Suppressor macrophage (primary cell): Measurements from ENCODE around the gene KIAA1549.

Experiments
- DNase-seq, 4 experiments: peaks; one replicate each; pipeline ENCODE4 v3.0.0-alpha.2; 2020 to 2022

Gene KIAA1549

DNA sequence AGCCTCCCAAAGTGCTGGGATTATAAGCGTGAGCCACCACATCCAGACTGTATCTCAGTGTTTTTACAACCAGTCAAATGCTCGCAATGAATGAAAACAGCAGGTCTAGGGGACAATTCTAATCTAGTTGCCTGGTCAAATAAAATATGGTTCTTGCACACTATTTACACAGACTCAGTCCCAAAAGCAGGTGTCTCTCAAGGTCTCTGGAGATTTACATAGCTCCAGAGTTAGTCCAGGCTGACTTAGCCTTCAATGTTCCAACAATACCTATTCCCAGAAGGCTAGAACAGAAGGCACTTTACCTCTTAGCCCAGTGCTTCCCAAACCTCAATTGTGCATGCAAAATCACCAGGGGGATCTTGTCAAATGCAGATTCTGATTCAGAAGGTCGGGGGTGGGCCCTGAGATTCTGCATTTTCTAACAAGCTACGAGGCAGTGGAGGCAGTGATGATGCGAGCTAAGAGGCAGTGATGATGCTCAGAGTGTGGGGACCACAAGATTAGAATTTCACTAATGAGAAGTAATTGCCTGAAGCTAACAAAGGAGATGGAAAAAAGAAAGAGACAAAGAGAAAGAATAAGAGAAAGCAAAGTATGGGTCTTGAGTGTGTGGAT is 6.4 kb downstream of the KIAA1549 start:
- no peak for DNase-seq

DNA sequence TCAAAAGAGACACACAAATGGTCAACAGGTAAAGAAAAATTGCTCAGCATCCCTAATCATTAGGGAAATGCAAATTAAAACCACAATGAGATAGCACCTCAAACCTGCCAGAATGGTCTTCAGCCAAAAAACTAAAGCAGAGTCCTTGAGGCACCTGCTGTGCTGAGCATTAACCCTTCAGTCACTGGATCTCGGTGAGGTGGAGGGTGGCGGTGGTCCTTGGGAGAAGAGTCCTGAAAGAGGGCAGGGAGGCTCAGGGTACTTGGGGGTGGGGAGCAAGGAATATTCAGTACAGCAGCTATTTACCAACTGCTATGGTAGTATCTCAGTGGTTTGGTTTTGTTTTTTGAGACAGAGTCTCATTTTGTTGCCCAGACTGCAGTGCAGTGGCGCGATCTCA is 7.1 kb downstream of the KIAA1549 start:
- DNase-seq, result no peak

DNA sequence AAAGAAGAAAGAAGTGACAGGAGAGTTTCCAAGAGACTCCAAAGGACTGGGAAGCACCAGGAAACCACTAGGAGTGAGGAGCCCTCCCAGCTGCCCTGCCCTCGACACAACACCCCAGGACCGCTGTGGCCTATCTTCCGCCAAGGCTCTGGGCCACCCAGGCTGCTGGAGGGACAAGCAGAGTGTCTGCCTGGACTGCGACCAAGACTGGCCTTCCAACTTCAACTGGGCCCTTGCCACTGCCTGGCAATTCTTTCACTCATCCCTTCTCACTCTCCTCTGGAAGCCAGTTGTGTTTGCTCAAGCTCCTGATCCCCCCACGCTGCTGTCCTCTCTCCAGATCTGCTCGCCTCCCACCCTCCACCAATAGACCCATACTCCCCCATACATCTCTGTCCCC is 10.2 kb downstream of the KIAA1549 start:
- no peak for DNase-seq

DNA sequence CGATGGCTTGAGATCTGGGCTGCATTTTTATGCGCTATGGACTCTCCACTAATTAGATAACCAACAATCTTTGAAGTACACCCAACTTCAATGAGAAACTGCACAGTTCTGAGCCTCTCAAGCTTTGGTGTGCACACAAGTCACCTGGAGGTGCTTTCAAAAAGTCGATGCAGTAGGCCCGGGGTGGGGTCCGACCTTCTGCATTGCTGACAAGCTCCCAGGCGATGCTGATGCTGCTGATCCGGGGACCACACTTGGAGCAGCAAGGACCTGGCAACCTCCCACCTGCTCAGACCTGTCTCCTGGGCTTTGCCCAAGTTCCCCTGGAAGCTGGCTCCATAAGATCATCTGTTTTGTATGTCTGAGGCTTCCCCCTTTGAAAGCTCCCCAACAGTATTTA is 10.7 kb downstream of the KIAA1549 start:
- DNase-seq, result no peak

DNA sequence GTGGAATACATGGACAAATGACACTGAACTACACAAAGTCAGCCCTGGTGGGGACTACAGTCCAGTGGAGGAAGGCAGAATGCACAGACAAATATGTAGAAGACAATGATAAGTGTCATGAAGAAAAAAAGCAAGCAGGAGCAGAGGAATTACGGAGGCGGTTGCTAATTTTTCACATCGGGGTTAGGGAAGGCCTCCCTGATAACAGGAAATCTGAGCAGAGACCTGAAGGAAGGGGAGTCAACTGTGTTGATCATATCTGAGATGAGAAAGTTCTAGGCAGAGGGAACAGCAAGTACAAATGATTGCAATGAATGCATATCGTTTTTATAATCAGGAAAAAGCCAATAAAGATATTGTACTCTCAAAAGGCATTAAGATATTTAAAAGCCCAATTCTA is 14.0 kb downstream of the KIAA1549 start:
- DNase-seq, result no peak

DNA sequence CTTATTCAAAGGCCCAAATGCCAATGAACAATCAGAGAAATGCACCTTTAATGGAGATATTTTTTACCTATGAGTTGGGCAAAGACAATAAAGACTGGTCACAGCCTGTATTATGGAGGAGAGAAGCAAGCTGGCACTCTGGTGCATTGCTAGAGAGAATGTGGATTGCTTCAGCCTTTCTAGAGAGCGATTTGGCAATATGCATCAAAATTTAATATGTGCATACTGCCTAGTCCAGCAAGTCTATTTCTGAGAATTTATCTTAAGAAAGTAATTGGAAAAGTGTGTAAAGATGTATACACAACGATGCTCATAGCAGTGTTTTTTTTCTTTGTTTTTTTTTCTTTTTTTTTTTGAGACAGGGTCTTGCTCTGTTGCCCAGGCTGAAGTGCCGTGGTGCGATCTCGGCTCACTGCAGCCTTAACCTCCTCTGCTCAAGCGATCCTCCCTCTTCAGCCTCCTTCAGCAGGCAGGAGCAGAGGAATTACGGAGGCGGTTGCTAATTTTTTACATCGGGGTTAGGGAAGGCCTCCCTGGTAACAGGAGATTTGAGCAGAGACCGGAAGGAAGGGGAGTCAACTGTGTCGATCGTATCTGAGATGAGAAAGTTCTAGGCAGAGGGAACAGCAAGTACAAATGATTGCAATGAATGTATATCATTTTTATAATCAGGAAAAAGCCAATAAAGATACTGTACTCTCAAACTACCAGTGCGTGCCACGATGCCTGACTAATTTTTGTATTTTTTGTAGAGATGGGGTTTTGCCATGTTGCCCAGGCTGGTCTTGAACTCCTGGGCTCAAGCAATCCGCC is 16.4 kb downstream of the KIAA1549 start:
- DNase-seq, result no peak

DNA sequence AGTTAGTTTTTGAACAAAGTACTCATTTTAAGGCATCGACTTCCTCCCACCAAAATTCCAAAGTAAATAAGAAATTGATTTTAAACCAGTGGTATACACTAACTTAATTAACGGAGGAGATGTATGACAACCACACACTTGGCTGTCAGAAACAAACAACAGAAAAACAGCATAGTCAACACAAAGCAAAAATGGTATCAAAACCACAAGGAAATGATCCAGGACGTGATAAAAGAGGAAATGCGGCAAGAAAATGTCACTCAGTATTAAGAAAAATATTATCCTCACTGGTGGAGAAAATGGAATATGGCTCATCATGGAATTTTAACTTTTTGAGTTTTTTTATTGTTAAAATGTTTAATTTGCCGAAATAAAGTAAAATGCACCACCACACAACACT is 17.5 kb downstream of the KIAA1549 start:
- peak in 1 of 4 experiments; percentile 11 for DNase-seq

DNA sequence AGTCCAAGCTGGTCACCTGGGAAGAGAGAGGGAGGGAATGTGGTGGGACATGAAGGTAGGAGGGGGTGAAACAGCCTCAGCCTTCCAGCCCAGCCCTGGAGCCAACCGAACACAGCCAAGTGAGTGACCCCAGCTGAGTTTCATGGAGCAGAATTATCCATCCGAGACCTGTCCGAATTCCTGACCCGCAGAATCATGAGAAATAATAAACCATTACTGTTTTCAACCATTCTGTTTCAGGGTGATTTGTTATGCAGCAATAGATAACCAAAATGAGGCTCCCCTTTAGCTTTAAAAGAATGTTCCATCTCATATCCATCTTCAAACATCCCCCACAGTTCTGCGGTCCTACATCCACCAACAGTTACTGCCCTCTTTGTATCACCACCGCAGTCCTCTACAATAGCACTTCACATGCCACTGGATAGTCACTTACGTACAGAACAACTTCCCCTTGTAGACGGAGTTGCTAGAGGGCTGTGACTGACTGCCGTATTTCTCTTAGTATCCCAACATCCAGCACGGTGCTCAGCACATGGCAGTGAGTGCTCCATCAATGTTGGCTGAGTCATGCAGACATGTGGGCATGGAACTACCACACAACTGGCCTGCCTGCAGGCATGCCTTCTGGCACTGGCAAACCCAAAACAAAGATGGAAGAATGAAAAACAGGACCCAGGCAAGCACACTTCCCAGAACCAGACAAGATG is 18.5 kb downstream of the KIAA1549 start:
- peak; percentile 50 to 66 (median 59) for DNase-seq

DNA sequence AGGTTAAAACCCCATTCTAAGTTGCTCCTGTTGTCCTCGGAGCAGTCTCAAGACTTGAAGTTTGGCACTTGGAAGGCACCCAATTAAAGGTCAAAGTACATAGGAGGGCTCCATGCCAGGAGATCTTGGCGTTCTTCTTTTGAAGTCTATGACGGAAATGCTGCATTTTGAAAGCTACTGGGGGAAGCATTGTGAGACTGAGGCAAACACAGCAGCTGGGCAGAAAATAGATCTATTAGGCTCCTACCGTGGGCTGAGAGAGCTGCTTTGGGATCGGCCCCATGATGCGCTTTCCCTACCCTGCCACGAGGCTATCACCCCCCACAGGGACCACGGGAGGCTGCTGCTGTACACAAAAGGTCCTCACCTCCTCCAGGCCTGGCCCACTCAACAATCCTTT is 20.0 kb downstream of the KIAA1549 start:
- DNase-seq, result no peak

DNA sequence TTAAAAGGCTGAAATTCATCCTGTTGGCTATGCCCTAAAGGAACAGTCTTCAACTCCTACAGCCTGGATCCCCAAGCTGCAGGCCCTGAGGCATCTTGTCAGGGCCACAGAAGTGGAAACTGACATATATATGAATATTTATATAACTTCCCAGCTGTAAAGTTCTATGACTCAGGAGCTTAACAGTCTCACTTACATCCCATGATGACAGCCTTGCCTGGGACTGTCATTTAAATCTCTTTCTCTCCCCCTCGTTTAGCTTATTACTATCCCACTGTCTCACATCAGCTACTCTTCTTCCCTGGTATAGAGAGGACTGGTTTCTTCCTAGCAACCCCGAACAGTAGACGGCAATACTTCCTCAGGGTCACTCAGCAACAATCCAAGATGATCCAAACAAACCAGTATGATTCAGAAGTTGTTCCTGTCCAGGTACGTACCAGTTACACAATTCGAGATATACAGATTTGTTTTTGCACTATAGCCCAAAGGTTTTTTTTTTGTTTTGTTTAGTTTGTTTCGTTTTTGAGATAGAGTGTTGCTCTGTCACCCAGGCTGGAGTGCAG is 22.7 kb downstream of the KIAA1549 start:
- no peak for DNase-seq

DNA sequence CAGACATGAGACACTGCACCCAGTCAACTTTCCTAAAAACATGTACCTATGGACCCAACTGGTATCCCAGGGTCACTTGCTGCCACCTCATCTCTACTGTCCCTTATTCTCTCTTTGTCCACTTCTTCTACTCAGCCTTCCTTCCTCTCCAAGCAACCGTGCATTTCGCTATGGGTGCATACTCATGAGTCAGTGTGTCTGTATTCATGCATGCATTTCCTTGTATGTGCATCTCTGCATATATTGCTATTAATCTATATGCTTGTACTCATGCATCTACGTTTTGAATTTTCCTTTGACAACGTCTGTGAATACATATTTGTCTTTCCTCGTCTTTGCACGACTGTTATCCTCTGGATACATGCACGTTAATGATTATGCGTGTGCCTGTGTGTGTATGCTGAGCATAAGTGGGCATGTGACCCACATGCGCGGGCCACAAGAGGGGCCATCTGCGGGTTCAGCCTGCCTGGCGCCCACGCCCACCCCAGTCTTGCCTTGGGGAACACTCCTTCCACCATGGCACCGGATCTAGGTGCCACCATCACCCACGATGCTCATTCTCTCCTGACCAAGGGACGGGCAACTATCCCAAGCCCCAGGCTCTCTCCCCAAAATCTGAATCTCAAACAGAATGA is 23.3 kb downstream of the KIAA1549 start:
- DNase-seq, result no peak

DNA sequence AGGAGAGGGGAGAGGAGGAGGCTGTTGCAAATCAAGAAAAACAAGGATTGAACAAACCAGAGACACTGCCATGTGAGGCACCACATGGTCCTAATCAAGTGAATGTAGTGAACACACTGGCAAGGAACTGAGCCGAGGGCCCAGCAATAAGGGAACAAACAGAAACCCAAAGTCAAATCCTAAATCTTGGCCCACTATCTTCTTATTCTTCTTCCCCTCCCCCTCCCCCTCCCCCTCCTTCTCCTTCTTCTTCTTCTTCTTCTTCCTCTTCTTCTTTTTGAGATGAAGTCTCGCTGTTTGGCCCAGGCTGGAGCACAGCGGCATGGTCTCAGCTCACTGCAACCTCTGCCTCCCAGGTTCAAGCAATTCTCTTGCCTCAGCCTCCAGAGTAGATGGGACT is 24.0 kb downstream of the KIAA1549 start:
- DNase-seq, result no peak

DNA sequence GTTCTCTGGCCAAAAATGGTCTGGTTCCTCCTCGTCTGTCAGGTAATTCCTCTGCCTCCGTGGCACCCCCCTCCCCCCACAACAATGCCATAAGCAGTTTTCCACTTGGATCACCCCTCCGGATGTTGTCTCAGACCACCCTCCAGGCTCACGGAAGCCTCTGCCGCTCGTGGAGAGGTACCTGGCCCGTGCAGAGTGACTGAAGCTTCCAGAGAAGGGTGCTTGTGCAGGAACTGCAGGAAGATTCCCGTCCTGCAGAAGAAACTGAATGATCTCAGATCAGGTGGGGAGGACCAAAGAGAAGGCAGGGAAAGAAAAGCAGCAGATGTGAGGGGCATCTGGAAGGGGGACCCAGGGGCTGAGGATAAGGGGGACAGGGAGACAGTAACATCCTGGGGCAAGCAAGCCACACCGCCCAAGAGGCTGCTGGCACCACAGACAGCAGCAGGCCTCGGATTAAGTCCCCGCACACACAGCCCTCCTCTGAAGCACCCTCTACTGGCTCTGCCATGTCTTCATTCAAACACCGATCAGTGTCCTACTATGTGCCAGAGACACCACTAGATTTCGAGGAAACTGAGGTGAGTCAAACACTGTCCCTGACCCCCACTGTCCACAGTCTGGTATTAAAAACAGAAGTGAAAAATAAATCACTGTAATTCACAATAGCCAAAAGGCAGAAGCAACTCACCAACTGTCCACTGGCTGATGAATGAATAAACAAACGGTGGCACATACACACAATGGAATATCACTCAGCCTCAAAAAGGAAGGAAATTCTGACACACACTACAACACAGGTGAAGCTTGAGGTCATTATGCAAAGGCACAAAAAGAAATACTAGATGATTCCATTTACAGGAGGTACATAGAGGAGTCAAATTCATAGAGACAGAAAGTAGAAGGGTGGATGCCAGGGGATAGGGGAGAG is 26.4 kb downstream of the KIAA1549 start:
- no peak for DNase-seq

DNA sequence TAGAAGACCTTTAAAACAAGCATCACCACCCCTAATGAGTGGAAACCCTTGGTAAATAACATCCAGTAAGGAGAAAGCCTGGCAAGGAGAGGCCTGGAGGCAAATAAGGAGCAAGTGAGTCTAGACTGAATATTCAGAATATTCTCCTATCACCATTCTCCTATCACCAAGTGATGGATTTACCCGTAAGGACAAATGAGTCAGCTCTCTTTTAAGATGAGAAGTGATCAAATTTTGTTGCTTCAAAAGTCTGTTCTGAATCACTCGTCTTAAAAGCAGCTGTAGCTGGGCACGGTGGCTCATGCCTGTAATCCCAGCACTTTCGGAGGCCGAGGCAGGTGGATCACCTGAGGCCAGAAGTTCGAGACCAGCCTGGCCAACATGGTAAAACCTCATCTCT is 28.4 kb downstream of the KIAA1549 start:
- no peak for DNase-seq

DNA sequence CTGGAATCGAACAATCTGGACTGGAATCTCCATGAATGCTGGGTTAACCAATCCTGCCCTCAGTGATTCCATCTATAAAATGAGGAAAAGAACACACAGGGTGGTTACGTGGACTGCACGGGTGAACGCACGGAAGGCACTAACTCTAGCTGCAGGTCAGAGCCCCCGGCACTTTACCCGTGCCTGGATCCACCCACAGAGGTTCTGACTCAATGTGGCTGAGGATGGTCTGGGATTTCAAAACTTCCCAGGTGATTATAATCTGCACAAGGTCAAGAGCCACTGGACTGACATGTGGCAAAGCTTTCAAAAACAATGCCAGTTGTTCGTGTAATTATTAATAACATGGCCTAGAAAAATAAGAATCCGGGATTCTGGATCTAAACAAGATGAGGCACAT is 29.2 kb downstream of the KIAA1549 start:
- DNase-seq, result no peak

DNA sequence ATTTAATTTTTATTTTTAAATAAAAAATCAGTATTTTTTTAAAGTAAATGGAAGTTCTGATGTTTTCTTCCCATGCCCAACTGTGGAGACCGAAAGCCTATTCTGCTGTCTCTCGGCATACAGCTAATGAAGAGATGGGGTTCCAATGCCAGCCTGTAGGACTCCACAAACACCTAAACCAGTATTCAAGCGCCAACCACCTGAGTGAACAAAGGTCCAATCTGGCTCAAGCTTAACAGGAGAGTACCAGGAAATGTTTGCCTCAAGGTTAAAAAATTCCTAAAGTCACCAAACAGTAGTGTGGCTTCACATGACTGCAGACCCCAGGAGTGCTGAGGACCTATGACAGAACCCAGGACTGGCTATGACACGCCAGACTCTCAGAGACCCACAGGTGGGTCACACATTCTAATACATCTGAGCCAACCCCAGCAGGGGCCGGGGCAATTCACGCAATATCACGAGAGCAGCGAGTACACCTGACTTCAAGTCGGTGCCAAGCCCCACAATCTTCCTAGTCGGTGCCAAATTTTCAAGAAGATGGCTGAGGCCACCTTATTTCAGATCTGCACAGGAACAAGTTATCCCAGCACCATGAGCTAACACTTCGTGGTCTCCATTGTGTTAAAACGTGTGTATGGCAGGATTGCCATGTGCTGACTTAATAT is 31.6 kb downstream of the KIAA1549 start:
- no peak for DNase-seq

DNA sequence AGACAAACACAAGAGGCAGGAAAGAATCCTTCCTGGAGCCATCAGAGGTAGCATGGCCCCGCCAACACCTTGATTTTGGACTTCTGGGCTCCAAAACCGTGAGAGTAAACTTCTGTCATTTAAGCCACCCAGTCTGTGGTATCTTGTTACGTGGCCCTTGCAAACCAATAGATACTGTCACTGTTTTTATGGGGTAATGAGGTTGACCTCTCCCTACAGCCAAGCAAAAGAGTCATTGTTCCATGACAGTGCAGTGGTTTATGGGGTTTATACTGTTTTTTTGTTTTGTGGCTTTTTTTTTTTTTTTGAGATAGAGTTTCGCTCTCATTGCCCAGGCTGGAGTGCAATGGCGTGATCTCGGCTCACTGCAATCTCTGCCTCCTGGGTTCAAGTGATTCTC is 32.8 kb downstream of the KIAA1549 start:
- no peak for DNase-seq

DNA sequence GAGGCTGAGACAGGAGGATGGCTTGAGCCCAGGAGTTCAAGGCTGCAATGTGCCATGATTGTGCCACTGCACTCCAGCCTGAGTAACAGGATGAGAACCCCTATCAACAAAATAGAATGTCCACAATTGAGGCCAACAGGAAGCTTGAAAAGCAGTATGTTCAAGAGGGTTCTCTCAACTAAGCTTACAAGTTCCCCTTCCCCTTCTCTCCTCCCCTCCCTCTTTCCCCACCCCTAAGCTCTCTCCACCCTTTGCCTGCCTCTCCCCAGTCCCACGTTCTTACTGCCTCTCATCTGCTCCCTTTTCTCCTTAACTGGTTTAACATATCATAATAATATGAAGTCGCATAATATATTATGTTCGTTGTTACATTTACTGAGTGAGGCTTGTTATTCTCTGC is 35.4 kb downstream of the KIAA1549 start:
- peak in 3 of 4 experiments; percentile 11 to 30 (median 16) for DNase-seq

DNA sequence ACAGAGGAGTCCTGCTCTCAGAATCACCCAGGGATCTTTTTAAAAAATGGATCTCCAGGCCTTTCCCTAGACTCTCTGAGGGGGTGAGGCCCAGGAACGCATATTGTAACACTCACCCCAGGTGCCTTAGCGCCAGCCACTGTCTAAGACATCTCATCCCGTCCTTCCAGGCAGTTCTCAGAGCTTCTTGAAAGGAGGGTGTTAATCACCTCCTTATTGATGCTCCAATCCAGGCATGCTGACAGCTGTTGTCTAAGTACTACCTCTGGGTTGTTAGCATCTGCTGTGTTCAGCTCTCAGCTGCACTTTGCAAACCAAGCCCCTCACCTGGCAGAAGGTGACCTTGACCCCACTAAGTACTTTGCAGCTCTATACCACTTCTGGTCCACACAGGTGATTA is 36.0 kb downstream of the KIAA1549 start:
- DNase-seq, result no peak

DNA sequence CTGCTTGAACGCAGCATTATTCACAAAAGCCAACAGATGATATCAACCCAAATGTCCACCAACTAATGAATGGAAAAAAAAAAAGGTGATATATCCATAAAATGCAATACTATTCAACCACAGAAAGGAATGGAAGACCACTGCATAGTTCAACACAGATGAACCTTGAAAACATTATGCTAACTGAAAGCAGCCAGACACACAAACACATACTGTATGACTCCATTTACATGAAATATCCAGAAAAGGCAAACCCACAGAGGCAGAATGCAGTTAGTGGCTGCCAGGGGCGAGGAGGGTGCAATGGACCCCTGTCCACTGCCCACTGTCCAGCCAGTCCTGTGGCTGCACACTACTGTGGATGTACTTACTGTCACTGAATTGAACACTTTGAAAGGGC is 36.6 kb downstream of the KIAA1549 start:
- no peak for DNase-seq

DNA sequence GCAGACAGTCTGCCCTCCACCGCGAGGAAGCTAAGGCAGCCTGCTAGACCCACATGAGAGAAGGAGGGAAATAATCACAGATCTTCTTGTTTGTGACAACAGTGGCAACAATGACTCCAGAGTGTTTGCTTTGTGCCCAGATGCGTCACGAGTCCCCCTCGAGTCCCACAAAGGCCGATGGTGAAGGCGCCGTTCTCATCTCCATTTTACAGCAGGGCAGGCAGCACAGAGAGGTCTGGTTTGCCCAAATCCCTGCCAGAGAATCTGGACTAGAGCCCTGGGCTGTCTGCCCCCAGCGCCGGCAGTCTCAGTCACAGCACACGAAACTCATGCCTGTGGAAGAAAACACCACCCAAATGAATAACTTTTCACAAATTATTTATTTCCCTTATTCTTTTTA is 38.1 kb downstream of the KIAA1549 start:
- no peak for DNase-seq
